A549 (cell line): ENCODE results near the gene CD37. TPM values are rescaled to one million over a fixed set of nuclear protein-coding genes. Genes with fewer than 3 reads are reported as not detected.
A peak's percentile ranks its signal among the peaks of the same experiment; 100 is the strongest.

ENCODE experiments used
- ATAC-seq, 2 experiments: fragments of 200-7000 bp in 1 of 2; fragments of >200 bp in 1 of 2; cut with Nextera tagmentation in 1 of 2; cut with Tn5 transposase in 1 of 2; 3 replicates each; pipeline versions ENCODE4 v1.8.0 to v1.9.1; 2018 to 2020; ENCODE audit warnings: mild to moderate bottlenecking in 1 of 2, moderate library complexity in 1 of 2
- CTCF ChIA-PET: fragments of 300-600 bp; sonication (Branson Sonifier 250); formaldehyde crosslinking; extraction: SDS; loops from one replicate; lab custom pipeline; 2021; ENCODE audit warnings: antibody characterized with exemption, inconsistent platforms; lab: Yijun Ruan, JAX
- POLR2A ChIA-PET: fragments of 350-600 bp; formaldehyde crosslinking; extraction: SDS; loops from one replicate; lab custom pipeline; 2021; ENCODE audit warnings: antibody characterized with exemption, inconsistent platforms; lab: Yijun Ruan, JAX
- DNase-seq, 2 experiments: peaks; one replicate each; pipeline versions ENCODE4 v3.0.0 to v3.0.0-alpha.2; 2011 to 2016; ENCODE audit warnings: low read depth in 1 of 2, low spot score in 1 of 2
- FAIRE-seq: peaks from 2 replicates; lab custom pipeline; 2011; peaks lifted over from hg19 to GRCh38; lab: Jason Lieb, UNC
- H3K27ac ChIP-seq, 2 experiments: fragments of >200 bp; sonication (Bioruptor Twin); formaldehyde crosslinking; 3 replicates each; pipeline ENCODE4 v1.5.1; 2016 to 2017
- H3K4me1 ChIP-seq: fragments of >200 bp; sonication (Bioruptor Twin); formaldehyde crosslinking; 3 replicates; pipeline ENCODE4 v1.6.1; 2016
- H3K4me2 ChIP-seq: fragments of >200 bp; sonication (Bioruptor Twin); formaldehyde crosslinking; 3 replicates; pipeline ENCODE4 v1.6.1; 2016
- H3K4me3 ChIP-seq: fragments of >200 bp; sonication (Bioruptor Twin); formaldehyde crosslinking; 3 replicates; pipeline ENCODE4 v1.5.1; 2016
- H3K9me3 ChIP-seq: fragments of >200 bp; sonication (Bioruptor Twin); formaldehyde crosslinking; 3 replicates; pipeline ENCODE4 v1.6.1; 2016
- CEBPB ChIP-seq, 2 experiments: fragments of >200 bp in 1 of 2; sonication (Bioruptor Twin) in 1 of 2; formaldehyde crosslinking in 1 of 2; IDR thresholded peaks; 2 replicates each; pipeline ENCODE4 v1.6.1; 2012 to 2016
- ESRRA ChIP-seq: fragments of 150-350 bp; IDR thresholded peaks from 2 replicates; pipeline ENCODE4 v1.6.1; 2014; ENCODE audit warnings: mild to moderate bottlenecking, low read length, borderline replicate concordance
- FOSL2 ChIP-seq, 2 experiments: fragments of 450-650 bp in 1 of 2; fragments of >200 bp in 1 of 2; sonication (Bioruptor Twin) in 1 of 2; formaldehyde crosslinking; IDR thresholded peaks; 2 replicates each; pipeline versions ENCODE4 v1.5.0 to v1.6.1; 2016 to 2020; ENCODE audit warnings: mild to moderate bottlenecking in 1 of 2, moderate library complexity in 1 of 2
- FOXS1 ChIP-seq: fragments of 250-450 bp; sonication (Bioruptor Pico); IDR thresholded peaks from 2 replicates; pipeline ENCODE4 v1.5.0; 2020; ENCODE audit warnings: mild to moderate bottlenecking, moderate library complexity
- HEYL ChIP-seq: fragments of 250-450 bp; sonication (Bioruptor Pico); IDR thresholded peaks from 2 replicates; pipeline ENCODE4 v1.8.0; 2021; ENCODE audit warnings: mild to moderate bottlenecking, moderate library complexity
- HMGXB4 ChIP-seq: fragments of 250-450 bp; sonication (Bioruptor Pico); IDR thresholded peaks from 2 replicates; pipeline ENCODE4 v1.5.0; 2021; ENCODE audit warnings: mild to moderate bottlenecking, moderate library complexity, borderline replicate concordance
- JUNB ChIP-seq: fragments of >200 bp; sonication (Bioruptor Twin); formaldehyde crosslinking; IDR thresholded peaks from 2 replicates; pipeline ENCODE4 v1.6.1; 2016
- KDM1A ChIP-seq: fragments of 200-600 bp; sonication (generic); IDR thresholded peaks from 2 replicates; pipeline ENCODE4 v1.6.1; 2016; ENCODE audit warnings: low read depth, mild to moderate bottlenecking
- NPAS2 ChIP-seq: fragments of 250-450 bp; sonication (Bioruptor Pico); IDR thresholded peaks from 2 replicates; pipeline ENCODE4 v1.8.0; 2022; ENCODE audit warnings: mild to moderate bottlenecking, moderate library complexity, borderline replicate concordance
- POLR2AphosphoS2 ChIP-seq: conservative IDR thresholded peaks from 2 replicates; pipeline ENCODE4 v1.6.1; 2012; ENCODE audit warnings: low read length, improper control_type of control experiment, inconsistent platforms
- SREBF2 ChIP-seq: fragments of 450-650 bp; IDR thresholded peaks from 2 replicates; pipeline ENCODE4 v1.6.1; 2014; ENCODE audit warnings: mild to moderate bottlenecking, moderate library complexity
- ZSCAN20 ChIP-seq: fragments of 250-450 bp; sonication (Bioruptor Pico); IDR thresholded peaks from 2 replicates; pipeline ENCODE4 v1.8.0; 2022; ENCODE audit warnings: mild to moderate bottlenecking, moderate library complexity
- WGBS: methylation state at CpG from one replicate; pipeline ENCODE4 v1.1.6; 2017; ENCODE audit errors: missing lambda C conversion rate; 5-methylcytosine and 5-hydroxymethylcytosine counted together
- polyA plus RNA-seq, 4 experiments: library from polyadenylated mRNA; depleted of rRNA in 3 of 4; stranded (reverse); fragments of >200 nt; fragmentation: RNase III in 1 of 4; extraction: RNeasy Plus Mini Kit Qiagen cat#74134 plus additional on column Dnase treatment in 1 of 4; gene quantifications; 2 replicates in 3 of 4; 3 replicates in 1 of 4; pipeline ENCODE4 v1.2.3, GENCODE V29; 2011 to 2017

The CD37 gene
- polyA plus RNA-seq, 2 of the 4 experiments (the other 2 are of a cell fraction), result 0.13 TPM; not detected in 1

- TF ChIP-seq HMGXB4 (CRISPR knock-in tag), result no peak
These were observed 2.9 kb downstream of the CD37 start (continued) for GRCh38 chr19:49338023-49338677.

- peak; percentile 41 to 68; a peak in 4 of 6 replicates for ATAC-seq
- H3K4me1 ChIP-seq, result no peaks in the 10 kb centered on the region
- CTCF ChIA-PET, result interaction anchor here (0.8 to 1.3 kb wide), 2 partner anchors 10 to 53 kb away, joined by 3 to 4 read pairs; no protein-coding TSS in a partner anchor
- POLR2A ChIA-PET, result no interaction called here
- no peak overlapping the region for H3K27ac ChIP-seq
- no peaks in the 10 kb centered on the region for H3K9me3 ChIP-seq
- WGBS, result 94% methylated on average over 27 of the region's 30 CpGs
- no peak overlapping the region for H3K4me2 ChIP-seq
- TF ChIP-seq JUNB, result no peak
- TF ChIP-seq SREBF2, result no peak
- TF ChIP-seq FOXS1, result no peak
- peak; percentile 54 to 57 for DNase-seq
- H3K4me3 ChIP-seq, result no peak overlapping the region
- no peak for FAIRE-seq
These were observed 3.6 kb downstream of the CD37 start for GRCh38 chr19:49338691-49339300.

- Histone ChIP-seq H3K27ac (no peak overlapping the region), H3K9me3 (no peaks in the 10 kb centered on the region), H3K4me1 (no peaks in the 10 kb centered on the region), H3K4me3 (no peak overlapping the region)
- 94% methylated on average over 45 of the region's 47 CpGs for WGBS
- no peak for FAIRE-seq
- ATAC-seq, result peak in 1 of 2 experiments; percentile 23; a peak in 3 of 6 replicates
- CTCF ChIA-PET, result interaction anchor here (0.8 kb wide), 2 partner anchors 9 to 38 kb away, joined by 3 to 4 read pairs; no protein-coding TSS in a partner anchor
- DNase-seq, result no peak
- TF ChIP-seq FOSL2 (IDR thresholded peaks at IDR 0.05) (no peak), FOSL2 (CRISPR knock-in tag; IDR thresholded peaks at IDR 0.05) (no peak), ESRRA (no peak), HEYL (no peak)
- TF ChIP-seq, all 56 proteins: peak for 0
- H3K4me2 ChIP-seq, result no peak overlapping the region
- POLR2A ChIA-PET, result interaction anchor here (0.6 kb wide), 1 partner anchor 23 kb away, joined by 3 read pairs; the partner anchor contains the start of gene TEAD2
These were observed 4.3 kb downstream of the CD37 start for GRCh38 chr19:49339301-49340068.

GRCh38 chr19:49340069-49340864, 5.1 kb downstream of the CD37 start:
- 77% methylated on average over 31 of the region's 36 CpGs for WGBS
- ChIA-PET POLR2A (interaction anchor here (0.6 kb wide), 1 partner anchor 22 kb away, joined by 3 read pairs; the partner anchor contains the start of gene TEAD2), CTCF (interaction anchor here (0.8 to 5.6 kb wide), 5 partner anchors 12 to 103 kb away, joined by 3 to 17 read pairs (median 3); no protein-coding TSS in a partner anchor)
- DNase-seq, result no peak
- Histone ChIP-seq H3K4me3 (no peak overlapping the region), H3K4me1 (no peaks in the 10 kb centered on the region), H3K27ac (no peak overlapping the region), H3K4me2 (no peak overlapping the region), H3K9me3 (no peaks in the 10 kb centered on the region)
- TF ChIP-seq ZSCAN20 (CRISPR knock-in tag), result no peak
- no peak for TF ChIP-seq CEBPB (IDR thresholded peaks at IDR 0.05)
- no peak for TF ChIP-seq POLR2AphosphoS2
- no peak for TF ChIP-seq NPAS2 (CRISPR knock-in tag)
- TF ChIP-seq KDM1A, result no peak
- no peak for TF ChIP-seq HEYL
- peak in 1 of 2 experiments; percentile 11; a peak in 2 of 6 replicates for ATAC-seq
- no peak for FAIRE-seq
